Keratinocyte (primary cell): ENCODE data around the gene ATG2B. TPM values are rescaled to one million over a fixed set of nuclear protein-coding genes. Genes with fewer than 3 reads are reported as not detected.

Experiments used
- DNase-seq: peaks from one replicate; pipeline ENCODE4 v3.0.0-alpha.2; 2011; ENCODE audit warnings: low read depth, missing footprints, low spot score
- FAIRE-seq: peaks from 2 replicates; lab custom pipeline; 2011; peaks lifted over from hg19 to GRCh38; lab: Jason Lieb, UNC
- H2AFZ ChIP-seq: 2 replicates; pipeline ENCODE4 v1.6.0; 2012; ENCODE audit warnings: low read length, control low read depth, inconsistent platforms; ENCODE audit not compliant: control insufficient read depth
- H3K27ac ChIP-seq: 2 replicates; pipeline ENCODE4 v1.5.1; 2011; ENCODE audit warnings: low read length; ENCODE audit not compliant: control insufficient read depth, insufficient read depth
- H3K27me3 ChIP-seq: 3 replicates; pipeline ENCODE4 v1.6.0; 2011; ENCODE audit warnings: low read length; ENCODE audit not compliant: control insufficient read depth, insufficient read depth; ENCODE audit errors: extremely low read depth
- H3K36me3 ChIP-seq, 2 experiments: 2 replicates in 1 of 2; 3 replicates in 1 of 2; pipeline ENCODE4 v1.5.1; 2011; ENCODE audit warnings: low read length in 2 of 2, mild to moderate bottlenecking in 1 of 2; ENCODE audit not compliant: control insufficient read depth in 2 of 2, insufficient read depth in 2 of 2; ENCODE audit errors: extremely low read depth in 1 of 2
- H3K4me1 ChIP-seq: 3 replicates; pipeline ENCODE4 v1.5.1; 2011; ENCODE audit warnings: low read length; ENCODE audit not compliant: control insufficient read depth, insufficient read depth; ENCODE audit errors: extremely low read depth
- H3K4me2 ChIP-seq: 3 replicates; pipeline ENCODE4 v1.6.0; 2011; ENCODE audit warnings: low read depth, low read length; ENCODE audit not compliant: control insufficient read depth, insufficient read depth; ENCODE audit errors: extremely low read depth
- H3K4me3 ChIP-seq, 3 experiments: fragments of 200-600 bp in 1 of 3; sonication (generic) in 1 of 3; 2 replicates in 2 of 3; 3 replicates in 1 of 3; pipeline ENCODE4 v1.5.1; 2011 to 2016; ENCODE audit warnings: low read length in 3 of 3, mild to moderate bottlenecking in 3 of 3, control low read depth in 2 of 3, inconsistent platforms in 1 of 3, low read depth in 1 of 3, mixed read lengths in 1 of 3, mixed run types in 1 of 3, moderate library complexity in 1 of 3; ENCODE audit not compliant: control insufficient read depth in 2 of 3, insufficient read depth in 2 of 3; ENCODE audit errors: extremely low read depth in 1 of 3
- H3K79me2 ChIP-seq: 2 replicates; pipeline ENCODE4 v1.6.0; 2012; ENCODE audit warnings: low read length; ENCODE audit not compliant: control insufficient read depth, insufficient read depth
- H3K9ac ChIP-seq: 3 replicates; pipeline ENCODE4 v1.6.0; 2011; ENCODE audit warnings: low read length; ENCODE audit not compliant: control insufficient read depth, insufficient read depth; ENCODE audit errors: extremely low read depth
- H3K9me1 ChIP-seq: 3 replicates; pipeline ENCODE4 v1.6.0; 2011; ENCODE audit warnings: low read length; ENCODE audit not compliant: control insufficient read depth, insufficient read depth; ENCODE audit errors: extremely low read depth
- H3K9me3 ChIP-seq: 2 replicates; pipeline ENCODE4 v1.5.1; 2012; ENCODE audit warnings: low read depth, low read length; ENCODE audit not compliant: control insufficient read depth
- H4K20me1 ChIP-seq: 3 replicates; pipeline ENCODE4 v1.6.0; 2011; ENCODE audit warnings: low read length; ENCODE audit not compliant: control insufficient read depth, insufficient read depth; ENCODE audit errors: extremely low read depth
- CTCF ChIP-seq, 3 experiments: IDR thresholded peaks in 1 of 3; conservative IDR thresholded peaks in 1 of 3; optimal IDR thresholded peaks in 1 of 3; 2 replicates in 2 of 3; 3 replicates in 1 of 3; pipeline versions ENCODE3 to v1.5.1; 2011; ENCODE audit warnings: low read length in 3 of 3, mild to moderate bottlenecking in 3 of 3, moderate library complexity in 2 of 3, control low read depth in 1 of 3, inconsistent platforms in 1 of 3; ENCODE audit not compliant: insufficient read depth in 2 of 3; ENCODE audit errors: extremely low read depth in 1 of 3
- EZH2 ChIP-seq: IDR thresholded peaks from one replicate; pipeline ENCODE4 v1.6.1; 2012; ENCODE audit warnings: inconsistent platforms, mild to moderate bottlenecking, low read length, moderate library complexity
- dilution Hi-C: fragments of 300-500 bp; cut with MboI; formaldehyde crosslinking; loops from one replicate; pipeline ENCODE4 v1.7.0; 2020; ENCODE audit warnings: low sequenced_read_pairs; ENCODE audit not compliant: extremely low pct_ligation_motif_present
- polyA plus RNA-seq, 5 experiments: library from polyadenylated mRNA; depleted of rRNA in 3 of 5; stranded (reverse) in 3 of 5; stranded (forward) in 1 of 5; unstranded in 1 of 5; fragments of >200 nt; gene quantifications; 1 replicate in 1 of 5; 2 replicates in 3 of 5; 3 replicates in 1 of 5; pipeline versions ENCODE4 v1.2.1 to v1.2.3, GENCODE V29; 2011 to 2012; ENCODE audit warnings: missing spikeins in 2 of 5, low read depth in 1 of 5, low replicate concordance in 1 of 5

Gene ATG2B
- polyA plus RNA-seq, 1 donor (not counting 4 experiments of a cell fraction or from before 2014, with no cell fraction given): 11.4 TPM

GRCh38 chr14:96264853-96265252 lies 98.3 kb downstream of the ATG2B start:
- FAIRE-seq (no peak), DNase-seq (no peak)
- dilution Hi-C loops: no loop called here
- Histone ChIP-seq H4K20me1 (no peaks in the 10 kb centered on the region), H3K27me3 (no peaks in the 10 kb centered on the region), H3K4me2 (no peak overlapping the region), H3K4me1 (peaks cover 31% of the 10 kb centered on the region), H3K36me3 (no peaks in the 10 kb centered on the region), H3K9me1 (no peaks in the 10 kb centered on the region), H3K27ac (no peak overlapping the region), H3K9me3 (no peaks in the 10 kb centered on the region), H3K9ac (no peak overlapping the region), H3K79me2 (no peaks in the 10 kb centered on the region), H2AFZ (no peak overlapping the region), H3K4me3 (no peak overlapping the region)
- TF ChIP-seq CTCF (optimal IDR thresholded peaks at IDR 0.05 in 1 of 3, IDR thresholded peaks at IDR 0.05 in 1 of 3, conservative IDR thresholded peaks at IDR 0.05 in 1 of 3; ENCODE audit: extremely low read depth in 1 of 3, insufficient read depth in 2 of 3, low read length in 3 of 3) (peak; percentile 46 to 67 (median 55)), EZH2 (no peak)

GRCh38 chr14:96264200-96264553 lies 99.0 kb downstream of the ATG2B start:
- no peak for FAIRE-seq
- DNase-seq: no peak
- H3K79me2 ChIP-seq: no peaks in the 10 kb centered on the region
- H3K27ac ChIP-seq: no peak overlapping the region
- H3K9me1 ChIP-seq: no peaks in the 10 kb centered on the region
- no peak overlapping the region for H2AFZ ChIP-seq
- dilution Hi-C loops: no loop called here
- H3K36me3 ChIP-seq: no peaks in the 10 kb centered on the region
- H3K4me1 ChIP-seq: peaks cover 24% of the 10 kb centered on the region
- no peaks in the 10 kb centered on the region for H3K9me3 ChIP-seq
- H3K4me2 ChIP-seq: no peak overlapping the region
- H4K20me1 ChIP-seq: no peaks in the 10 kb centered on the region
- TF ChIP-seq EZH2 (no peak), CTCF (optimal IDR thresholded peaks at IDR 0.05 in 1 of 3, IDR thresholded peaks at IDR 0.05 in 1 of 3, conservative IDR thresholded peaks at IDR 0.05 in 1 of 3; ENCODE audit: extremely low read depth in 1 of 3, insufficient read depth in 2 of 3, low read length in 3 of 3) (no peak)
- H3K9ac ChIP-seq: no peak overlapping the region
- no peaks in the 10 kb centered on the region for H3K27me3 ChIP-seq
- H3K4me3 ChIP-seq: no peak overlapping the region
